A673 (cell line): Measurements from ENCODE around the gene PCID2. TPM values are rescaled to one million over a fixed set of nuclear protein-coding genes. Genes with fewer than 3 reads are reported as not detected.

Experiments
- BruUV-seq: library from RNA; stranded (reverse); fragments of 400-500 nt; replicated peaks from 2 replicates; lab custom pipeline; 2021; lab: Mats Ljungman, UMichigan
- CTCF ChIA-PET: fragments of 300-600 bp; sonication (Branson Sonifier 250); formaldehyde crosslinking; loops from one replicate; lab custom pipeline; 2022; ENCODE audit warnings: antibody characterized with exemption; lab: Charles Lee
- POLR2A ChIA-PET: fragments of 300-600 bp; sonication (Branson Sonifier 250); formaldehyde crosslinking; loops from one replicate; lab custom pipeline; 2022; ENCODE audit warnings: antibody characterized with exemption; ENCODE audit not compliant: low non-redundant PET; lab: Charles Lee
- DNase-seq: peaks from one replicate; pipeline ENCODE4 v3.0.0-alpha.2; 2015; ENCODE audit warnings: low spot score
- H3K27ac ChIP-seq: fragments of 200-600 bp; sonication (generic); 2 replicates; pipeline ENCODE4 v1.5.1; 2016; ENCODE audit warnings: mixed run types, low read depth, mild to moderate bottlenecking, mixed read lengths, antibody characterized with exemption, low read length; ENCODE audit not compliant: poor library complexity, severe bottlenecking
- H3K27me3 ChIP-seq: fragments of 200-600 bp; sonication (generic); replicated peaks from 2 replicates; pipeline ENCODE4 v1.6.1; 2017; ENCODE audit warnings: mixed run types, low read depth, mild to moderate bottlenecking, mixed read lengths, antibody characterized with exemption, low read length; ENCODE audit not compliant: insufficient read depth, poor library complexity
- H3K36me3 ChIP-seq: fragments of 200-600 bp; sonication (generic); 2 replicates; pipeline ENCODE4 v1.6.1; 2016; ENCODE audit warnings: mixed run types, mild to moderate bottlenecking, mixed read lengths, antibody characterized with exemption, low read length; ENCODE audit not compliant: insufficient read depth, poor library complexity, severe bottlenecking
- H3K4me1 ChIP-seq: fragments of 200-600 bp; sonication (generic); 2 replicates; pipeline ENCODE4 v1.6.1; 2017; ENCODE audit warnings: mixed run types, mild to moderate bottlenecking, mixed read lengths, antibody characterized with exemption, low read length; ENCODE audit not compliant: insufficient read depth, poor library complexity, severe bottlenecking
- H3K4me3 ChIP-seq: fragments of 200-600 bp; sonication (generic); 2 replicates; pipeline ENCODE4 v1.5.1; 2016; ENCODE audit warnings: low read depth, mixed run types, mild to moderate bottlenecking, mixed read lengths, low read length; ENCODE audit not compliant: poor library complexity, severe bottlenecking
- H3K9me3 ChIP-seq: fragments of 200-600 bp; sonication (generic); 2 replicates; pipeline ENCODE4 v1.6.1; 2016; ENCODE audit warnings: mixed run types, low read depth, mild to moderate bottlenecking, mixed read lengths, antibody characterized with exemption, low read length; ENCODE audit not compliant: poor library complexity, severe bottlenecking
- EZH2 ChIP-seq: fragments of 200-600 bp; sonication (generic); IDR thresholded peaks from 2 replicates; pipeline ENCODE4 v1.6.1; 2017; ENCODE audit warnings: borderline replicate concordance, low read depth, mild to moderate bottlenecking, mixed read lengths, antibody characterized with exemption, low read length; ENCODE audit not compliant: poor library complexity, severe bottlenecking
- intact Hi-C: fragments of 100-400 bp; cut with micrococcal nuclease; formaldehyde crosslinking; loops from one replicate; pipeline ENCODE4 v1.10.0; 2022; ENCODE audit not compliant: unreplicated experiment
- total RNA-seq: library from RNA; stranded (reverse); gene quantifications from 2 replicates; pipeline ENCODE4 v1.2.3, GENCODE V29; 2021
- TF ChIP-seq, protein P1 (sequence below): fragments of 300-800, 200-600 bp; sonication (generic); conservative IDR thresholded peaks from 2 replicates; pipeline ENCODE4 v1.5.1; 2017; ENCODE audit warnings: low read depth, mild to moderate bottlenecking, antibody characterized with exemption, low read length, moderate library complexity, mixed read lengths

Gene PCID2
- total RNA-seq, 1 experiment from 2014 or later: 67.5 TPM

DNA sequence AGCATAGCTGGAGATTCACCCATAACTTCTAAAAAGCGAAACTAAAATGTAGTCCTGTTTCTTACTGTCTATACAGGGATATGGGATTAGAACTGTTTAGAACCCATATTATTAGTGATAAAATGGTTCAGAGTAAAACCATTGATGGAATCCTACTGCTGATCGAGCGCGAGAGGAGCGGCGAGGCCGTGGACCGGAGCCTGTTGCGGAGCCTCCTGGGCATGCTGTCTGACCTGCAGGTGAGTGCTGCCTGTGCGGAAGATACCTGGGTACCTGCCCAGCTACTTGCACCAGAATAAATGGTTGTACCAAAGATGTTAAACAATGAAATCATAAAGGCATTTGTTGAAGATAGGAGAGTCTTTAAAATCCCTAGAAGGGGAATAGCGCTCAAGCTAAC is 24.6 kb upstream of the PCID2 start:
- no TSS peak for BruUV-seq
- H3K9me3 ChIP-seq: no peaks in the 10 kb centered on the region
- intact Hi-C loops: no loop called here
- TF ChIP-seq EZH2: no peak
- TF ChIP-seq, protein P1, sequence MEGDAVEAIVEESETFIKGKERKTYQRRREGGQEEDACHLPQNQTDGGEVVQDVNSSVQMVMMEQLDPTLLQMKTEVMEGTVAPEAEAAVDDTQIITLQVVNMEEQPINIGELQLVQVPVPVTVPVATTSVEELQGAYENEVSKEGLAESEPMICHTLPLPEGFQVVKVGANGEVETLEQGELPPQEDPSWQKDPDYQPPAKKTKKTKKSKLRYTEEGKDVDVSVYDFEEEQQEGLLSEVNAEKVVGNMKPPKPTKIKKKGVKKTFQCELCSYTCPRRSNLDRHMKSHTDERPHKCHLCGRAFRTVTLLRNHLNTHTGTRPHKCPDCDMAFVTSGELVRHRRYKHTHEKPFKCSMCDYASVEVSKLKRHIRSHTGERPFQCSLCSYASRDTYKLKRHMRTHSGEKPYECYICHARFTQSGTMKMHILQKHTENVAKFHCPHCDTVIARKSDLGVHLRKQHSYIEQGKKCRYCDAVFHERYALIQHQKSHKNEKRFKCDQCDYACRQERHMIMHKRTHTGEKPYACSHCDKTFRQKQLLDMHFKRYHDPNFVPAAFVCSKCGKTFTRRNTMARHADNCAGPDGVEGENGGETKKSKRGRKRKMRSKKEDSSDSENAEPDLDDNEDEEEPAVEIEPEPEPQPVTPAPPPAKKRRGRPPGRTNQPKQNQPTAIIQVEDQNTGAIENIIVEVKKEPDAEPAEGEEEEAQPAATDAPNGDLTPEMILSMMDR: no peak
- H3K27me3 ChIP-seq: no peaks in the 10 kb centered on the region
- H3K4me3 ChIP-seq: no peak overlapping the region
- H3K4me1 ChIP-seq: no peaks in the 10 kb centered on the region
- no peak for DNase-seq
- ChIA-PET POLR2A (no interaction called here), CTCF (no interaction called here)
- peaks cover 14% of the 10 kb centered on the region for H3K36me3 ChIP-seq
- H3K27ac ChIP-seq: no peak overlapping the region

DNA sequence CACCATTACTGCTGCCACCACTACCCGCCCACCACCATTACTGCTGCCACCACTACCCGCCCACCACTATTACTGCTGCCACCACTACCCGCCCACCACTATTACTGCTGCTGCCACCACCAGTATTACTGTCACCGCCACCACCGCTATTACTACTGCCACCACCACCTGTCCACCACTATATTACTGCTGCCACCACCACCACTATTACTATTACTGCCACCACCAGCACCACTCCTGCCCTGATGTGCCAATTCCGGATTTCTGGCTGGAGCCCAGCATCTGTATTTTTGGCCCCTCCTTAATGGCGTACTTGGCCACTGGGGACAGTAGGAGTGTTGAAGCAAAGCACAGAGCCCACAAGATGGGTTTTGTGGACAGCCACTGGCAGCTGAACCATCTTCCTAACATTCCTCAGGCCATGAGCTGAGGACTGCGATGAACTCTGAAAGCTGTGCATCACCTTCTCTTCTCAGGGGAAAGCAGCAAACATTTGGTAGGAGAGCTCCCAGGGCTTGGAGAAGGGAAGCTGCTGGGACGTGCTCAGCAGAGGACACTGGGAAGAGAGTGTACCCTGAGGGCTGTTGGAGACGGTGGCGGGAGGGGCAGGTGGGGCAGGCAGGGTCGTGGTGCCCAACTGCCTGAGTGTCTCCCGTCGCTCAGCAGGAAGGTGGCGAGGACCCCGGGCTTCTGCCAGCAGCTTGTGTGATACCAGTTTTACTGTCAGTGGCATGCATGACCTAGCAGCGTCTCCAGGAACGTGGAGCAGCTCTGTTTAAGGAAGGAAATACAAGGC is 23.9 kb upstream of the PCID2 start:
- ChIA-PET POLR2A (no interaction called here), CTCF (no interaction called here)
- Histone ChIP-seq H3K36me3 (peaks cover 14% of the 10 kb centered on the region), H3K4me1 (no peaks in the 10 kb centered on the region), H3K27me3 (no peaks in the 10 kb centered on the region), H3K27ac (no peak overlapping the region), H3K4me3 (no peak overlapping the region), H3K9me3 (no peaks in the 10 kb centered on the region)
- TF ChIP-seq EZH2: no peak
- TF ChIP-seq, protein P1: no peak
- no TSS peak for BruUV-seq
- DNase-seq: no peak
- intact Hi-C loops: no loop called here

DNA sequence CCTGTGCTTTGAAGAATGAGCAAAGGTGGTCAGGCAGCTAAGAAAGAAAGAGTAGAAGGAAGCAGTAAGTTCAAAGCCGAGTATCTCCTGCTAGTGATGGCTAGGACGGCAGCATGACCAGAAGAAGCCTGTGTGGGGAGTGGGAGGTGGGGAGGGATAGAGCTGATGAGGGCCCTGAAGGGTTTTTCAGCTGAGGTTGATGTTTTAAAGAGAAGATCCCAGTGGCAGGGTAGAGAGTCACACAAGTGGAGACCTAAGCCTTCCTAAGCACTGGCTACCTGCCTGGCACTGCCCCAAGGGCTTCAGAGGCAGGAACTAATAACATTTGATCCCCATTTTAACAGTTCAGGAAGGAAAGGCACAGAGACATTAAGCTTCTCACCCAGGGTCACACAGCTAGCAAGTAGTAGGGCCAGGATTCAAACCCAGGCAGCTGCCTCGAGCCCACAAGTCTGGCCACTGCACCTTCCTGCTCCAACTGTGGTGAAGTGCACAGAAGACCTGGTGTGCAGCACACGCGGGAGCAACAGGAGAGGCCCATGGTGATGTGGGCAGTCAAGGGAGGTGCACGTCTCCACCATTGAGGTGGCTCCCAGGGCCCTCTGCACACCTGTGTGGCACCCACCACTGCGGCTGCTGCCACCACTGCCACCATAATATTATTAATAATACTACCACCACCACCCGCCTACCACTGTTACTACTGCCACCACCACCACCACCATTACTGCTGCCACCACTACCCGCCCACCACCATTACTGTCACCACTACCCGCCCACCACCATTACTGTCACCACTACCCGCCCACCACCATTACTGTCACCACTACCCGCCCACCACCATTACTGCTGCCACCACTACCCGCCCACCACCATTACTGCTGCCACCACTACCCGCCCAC is 23.1 kb upstream of the PCID2 start:
- no peak overlapping the region for H3K4me3 ChIP-seq
- no peaks in the 10 kb centered on the region for H3K4me1 ChIP-seq
- DNase-seq: no peak
- intact Hi-C loops: no loop called here
- no peaks in the 10 kb centered on the region for H3K9me3 ChIP-seq
- no TSS peak for BruUV-seq
- no peak overlapping the region for H3K27ac ChIP-seq
- no peaks in the 10 kb centered on the region for H3K27me3 ChIP-seq
- peaks cover 9% of the 10 kb centered on the region for H3K36me3 ChIP-seq
- ChIA-PET CTCF (no interaction called here), POLR2A (no interaction called here)
- no peak for TF ChIP-seq EZH2
- TF ChIP-seq, protein P1: no peak
